Type B pancreatic cell (in vitro differentiated cells): ENCODE results near the gene FBLN2. TPM values are rescaled to one million over a fixed set of nuclear protein-coding genes. Genes with fewer than 3 reads are reported as not detected.
A peak's percentile ranks its signal among the peaks of the same experiment; 100 is the strongest.

Experiments used
- DNase-seq: peaks from one replicate; pipeline ENCODE4 v3.0.0; 2021; ENCODE audit warnings: mixed read lengths; ENCODE audit not compliant: unreplicated experiment; ENCODE audit errors: extremely low spot score
- H3K27ac Mint-ChIP-seq: 2 replicates; pipeline ENCODE4 v1.8.0; 2021; ENCODE audit warnings: mild to moderate bottlenecking, mixed read lengths
- H3K27me3 Mint-ChIP-seq: 2 replicates; pipeline ENCODE4 v1.8.0; 2021; ENCODE audit warnings: mixed read lengths
- H3K36me3 Mint-ChIP-seq: 2 replicates; pipeline ENCODE4 v1.8.0; 2021; ENCODE audit warnings: mixed read lengths
- H3K4me1 Mint-ChIP-seq: one replicate; pipeline ENCODE4 v1.8.0; 2021; ENCODE audit warnings: mixed read lengths; ENCODE audit not compliant: unreplicated experiment
- H3K4me3 Mint-ChIP-seq: 2 replicates; pipeline ENCODE4 v1.8.0; 2021; ENCODE audit warnings: mild to moderate bottlenecking, mixed read lengths
- H3K9me3 Mint-ChIP-seq: 2 replicates; pipeline ENCODE4 v1.8.0; 2021; ENCODE audit warnings: mixed read lengths
- CTCF ChIP-seq: fragments of 200-600 bp; sonication (generic); conservative IDR thresholded peaks from 2 replicates; pipeline ENCODE4 v1.5.0; 2021; ENCODE audit warnings: antibody characterized with exemption, mild to moderate bottlenecking
- total RNA-seq: library from RNA; stranded (reverse); gene quantifications from 2 replicates; pipeline ENCODE4 v1.2.1, GENCODE V29; 2021; ENCODE audit warnings: low replicate concordance

FBLN2 gene
- total RNA-seq, 1 donor from 2014 or later, result 67.6 TPM

- no peaks in the 10 kb centered on the region for H3K9me3 Mint-ChIP-seq
- no peak for DNase-seq
- TF ChIP-seq CTCF, result no peak
- H3K4me1 Mint-ChIP-seq, result peaks cover 12% of the 10 kb centered on the region
- no peak overlapping the region for H3K4me3 Mint-ChIP-seq
- H3K27ac Mint-ChIP-seq, result no peak overlapping the region
- peaks cover 4% of the 10 kb centered on the region for H3K36me3 Mint-ChIP-seq
- H3K27me3 Mint-ChIP-seq, result no peaks in the 10 kb centered on the region
Measured at GRCh38 chr3:13621381-13622221, 72.7 kb downstream of the FBLN2 start.

DNA sequence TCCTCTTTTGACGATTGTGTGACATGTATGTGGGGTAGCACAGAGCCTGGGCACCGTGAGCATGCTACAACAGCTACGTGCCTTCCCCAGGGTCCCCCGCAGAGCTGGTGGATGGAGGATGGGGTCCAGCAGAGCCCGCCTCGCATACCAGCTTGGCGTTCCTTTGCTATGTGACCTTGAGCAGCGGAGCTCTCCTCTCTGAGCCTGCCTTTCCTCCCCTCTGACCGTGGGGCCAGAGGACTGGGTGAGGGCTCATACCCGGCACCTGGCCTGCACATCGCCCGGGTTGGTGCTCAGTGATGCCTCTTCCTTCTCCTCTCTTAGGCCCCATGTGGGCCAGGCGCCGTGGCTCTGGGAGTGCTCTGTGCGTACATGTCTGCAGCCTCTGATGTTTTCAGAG, 73.4 kb downstream of the FBLN2 start:
- Mint-ChIP-seq H3K27ac (peak overlapping the region; percentile 77), H3K27me3 (no peaks in the 10 kb centered on the region), H3K9me3 (no peaks in the 10 kb centered on the region), H3K4me1 (peaks cover 12% of the 10 kb centered on the region), H3K36me3 (peaks cover 4% of the 10 kb centered on the region), H3K4me3 (no peak overlapping the region)
- DNase-seq, result no peak
- no peak for TF ChIP-seq CTCF

GRCh38 chr3:13623101-13623654, 74.3 kb downstream of the FBLN2 start:
- Mint-ChIP-seq H3K4me3 (peak overlapping the region; percentile 24), H3K27ac (peak overlapping the region; percentile 77), H3K4me1 (peaks cover 12% of the 10 kb centered on the region), H3K9me3 (no peaks in the 10 kb centered on the region), H3K27me3 (no peaks in the 10 kb centered on the region), H3K36me3 (peaks cover 4% of the 10 kb centered on the region)
- no peak for DNase-seq
- no peak for TF ChIP-seq CTCF

GRCh38 chr3:13624021-13624420, 75.1 kb downstream of the FBLN2 start:
- Mint-ChIP-seq H3K4me3 (no peak overlapping the region), H3K36me3 (peaks cover 4% of the 10 kb centered on the region), H3K27me3 (no peaks in the 10 kb centered on the region), H3K9me3 (no peaks in the 10 kb centered on the region), H3K27ac (no peak overlapping the region), H3K4me1 (peaks cover 12% of the 10 kb centered on the region)
- no peak for DNase-seq
- no peak for TF ChIP-seq CTCF

- Mint-ChIP-seq H3K4me3 (no peak overlapping the region), H3K27ac (no peak overlapping the region), H3K27me3 (no peaks in the 10 kb centered on the region), H3K9me3 (no peaks in the 10 kb centered on the region), H3K36me3 (peaks cover 4% of the 10 kb centered on the region), H3K4me1 (peaks cover 12% of the 10 kb centered on the region)
- TF ChIP-seq CTCF, result no peak
- DNase-seq, result no peak
Measured at GRCh38 chr3:13624671-13625125, 75.8 kb downstream of the FBLN2 start.
